Inflammatory macrophage treated with lipopolysaccharide for 4 hours (primary cell): Measurements from ENCODE around the gene ANXA2.
A peak's percentile ranks its signal among the peaks of the same experiment; 100 is the strongest.
"Not testable (repeated sequence)": the region's sequence is repeated elsewhere in the genome, so short reads cannot be mapped to it uniquely, and the experiment has no call there.

Source experiments
- DNase-seq: peaks from one replicate; pipeline ENCODE4 v3.0.0-alpha.2; 2020

Gene ANXA2

DNA sequence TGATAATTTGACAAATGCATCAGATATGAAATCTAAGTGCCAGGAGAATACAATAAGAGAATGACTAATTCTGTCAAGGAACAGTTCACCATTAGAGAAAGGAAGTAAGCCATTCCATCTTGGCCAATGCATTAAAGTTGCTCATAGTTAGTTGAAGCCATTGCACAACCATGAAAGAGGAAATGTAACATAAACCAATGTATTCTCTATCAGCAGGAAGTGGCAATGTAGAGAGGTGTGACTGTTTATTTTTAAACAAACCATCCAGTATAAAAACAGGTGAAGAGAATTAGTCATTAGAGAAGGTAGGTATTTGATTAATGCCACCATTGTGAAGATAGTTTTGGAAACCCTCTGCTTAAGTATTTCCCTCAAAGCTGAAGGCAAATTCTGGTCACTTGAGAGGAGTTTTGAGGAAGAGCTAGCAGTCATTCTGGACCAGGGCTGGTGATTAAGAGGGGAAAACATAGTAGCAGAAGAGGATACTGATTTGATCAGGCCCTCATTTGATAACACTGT, 10.7 kb upstream of the ANXA2 start:
- DNase-seq = peak; percentile 97

DNA sequence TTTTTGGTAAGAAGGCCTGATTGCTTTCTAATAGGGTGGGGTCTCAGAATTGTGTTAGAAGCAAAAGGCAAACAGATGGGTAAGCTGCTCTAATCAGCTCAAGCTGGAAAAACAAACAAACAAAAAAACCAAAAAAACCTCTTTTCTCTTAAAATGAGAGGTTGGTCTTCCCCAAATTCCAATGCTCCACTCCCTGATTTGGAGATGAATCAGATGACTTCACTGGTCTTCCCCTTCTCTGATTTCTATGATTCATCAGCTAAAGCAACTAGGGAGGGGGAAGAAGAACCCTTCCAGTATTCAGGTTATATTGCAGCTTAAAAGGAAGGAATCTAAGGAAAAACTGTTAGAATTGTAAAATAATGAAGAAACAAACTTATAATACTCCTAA, 9.6 kb upstream of the ANXA2 start:
- DNase-seq = peak; percentile 74

DNA sequence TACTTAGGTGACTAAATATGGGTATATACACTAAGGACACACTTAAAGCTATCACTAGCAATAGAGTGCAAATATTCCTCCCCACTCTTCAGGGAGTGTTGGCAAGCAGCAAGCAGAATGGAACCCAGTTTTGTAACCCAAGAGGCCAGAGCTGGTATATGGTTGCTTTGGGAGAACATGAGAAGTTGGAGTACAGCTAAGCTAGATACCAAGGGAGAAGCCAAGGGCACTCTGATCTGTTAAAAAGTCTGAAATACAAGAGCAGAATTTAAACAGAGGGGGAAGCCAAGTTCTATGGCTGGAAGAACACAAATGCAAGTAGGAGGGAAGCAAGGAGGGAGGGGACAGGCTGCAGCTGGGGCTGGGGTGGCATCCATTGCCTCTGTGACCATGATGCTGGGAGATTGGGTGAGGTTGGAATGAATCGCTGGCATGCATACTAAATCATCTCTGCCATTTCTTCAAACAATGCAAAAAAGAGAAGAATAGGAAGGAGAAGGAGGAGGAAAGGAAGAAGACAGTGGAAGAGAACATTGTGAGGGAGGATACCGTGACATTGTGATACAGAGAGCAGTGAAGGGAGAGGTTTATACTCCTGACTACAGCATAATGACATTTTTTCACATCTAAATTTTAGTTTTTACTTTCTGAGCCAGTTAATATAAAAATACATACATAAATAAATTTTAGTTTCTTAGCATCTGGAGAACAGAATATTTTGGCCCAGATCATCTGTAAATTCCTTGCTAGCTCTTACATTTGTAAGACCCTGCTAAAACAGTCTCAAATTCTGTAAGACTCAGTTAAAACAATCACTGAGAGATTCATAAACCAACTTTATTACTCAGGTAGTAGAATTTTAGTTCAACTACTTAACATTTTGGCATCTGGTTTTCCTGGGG, 9.0 kb upstream of the ANXA2 start:
- DNase-seq = no peak

DNA sequence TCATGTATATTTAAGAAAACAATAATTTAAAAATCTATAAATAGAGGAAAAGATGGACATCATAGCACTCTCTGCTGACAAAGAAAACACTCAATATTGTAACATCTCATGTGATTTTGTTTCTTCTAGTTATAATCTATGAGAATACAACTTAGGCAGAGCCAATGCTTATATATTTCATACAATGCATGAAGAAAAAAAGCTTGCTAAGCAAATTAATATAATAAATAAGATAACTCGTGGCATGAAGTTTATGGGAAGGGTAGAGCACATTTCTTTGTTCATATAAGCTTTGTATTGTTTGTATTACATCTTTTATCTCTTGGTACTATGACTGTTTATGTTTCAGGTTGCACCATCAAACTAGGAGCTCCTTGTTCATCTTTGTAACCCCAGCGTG, 7.6 kb upstream of the ANXA2 start:
- no peak for DNase-seq

DNA sequence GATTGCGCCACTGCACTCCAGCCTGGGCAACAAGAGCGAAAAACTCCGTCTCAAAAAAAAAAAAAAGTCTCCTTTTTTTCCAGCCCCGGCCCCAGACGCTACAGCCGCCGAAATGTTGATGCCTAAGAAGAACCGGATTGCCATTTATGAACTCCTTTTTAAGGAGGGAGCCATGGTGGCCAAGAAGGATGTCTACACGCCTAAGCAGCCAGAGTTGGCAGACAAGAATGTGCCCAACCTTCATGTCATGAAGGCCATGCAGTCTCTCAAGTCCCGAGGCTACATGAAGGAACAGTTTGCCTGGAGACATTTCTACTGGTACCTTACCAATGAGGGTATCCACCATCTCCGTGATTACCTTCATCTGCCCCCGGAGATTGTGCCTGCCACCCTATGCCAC, 6.6 kb upstream of the ANXA2 start:
- not testable (repeated sequence) for DNase-seq

DNA sequence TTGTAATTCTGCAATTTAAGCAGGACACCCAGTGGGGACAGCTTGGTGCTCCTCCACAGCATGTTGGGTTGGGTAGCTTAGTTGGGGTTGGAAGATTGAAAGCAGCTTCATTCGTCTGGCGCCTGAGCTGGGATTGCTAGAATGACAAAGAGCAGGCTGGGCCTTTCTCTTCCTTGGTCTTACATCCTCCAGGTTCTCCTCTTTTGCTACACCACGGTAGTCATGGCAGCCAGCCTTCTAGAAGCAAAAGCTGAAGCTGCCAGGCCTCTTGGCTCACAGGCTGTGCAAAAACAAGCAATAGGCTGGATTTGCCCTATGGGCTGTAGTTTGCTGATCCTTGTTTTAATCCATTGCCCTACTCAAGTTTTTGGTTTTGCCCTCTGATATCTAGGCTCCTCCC, 3.2 kb upstream of the ANXA2 start:
- no peak for DNase-seq

DNA sequence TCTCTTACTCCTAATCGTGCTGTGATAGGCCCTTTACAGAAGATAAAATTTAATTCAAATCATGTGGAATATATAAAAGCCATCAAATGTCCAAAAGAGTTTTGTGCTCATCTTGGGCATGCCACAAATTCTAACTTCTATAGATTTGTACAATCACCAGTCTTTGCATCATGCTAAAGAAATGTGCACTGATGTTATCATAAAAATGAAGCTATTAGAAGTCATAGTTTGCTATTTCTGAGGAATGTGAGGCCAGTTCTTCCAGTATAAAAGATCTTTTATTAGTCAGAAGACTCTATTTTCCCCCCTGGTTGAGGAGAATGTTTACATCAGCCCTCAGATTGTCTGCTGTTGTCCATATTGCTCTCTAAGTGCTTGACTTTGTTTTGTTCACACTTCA, 2.1 kb upstream of the ANXA2 start:
- DNase-seq = no peak

DNA sequence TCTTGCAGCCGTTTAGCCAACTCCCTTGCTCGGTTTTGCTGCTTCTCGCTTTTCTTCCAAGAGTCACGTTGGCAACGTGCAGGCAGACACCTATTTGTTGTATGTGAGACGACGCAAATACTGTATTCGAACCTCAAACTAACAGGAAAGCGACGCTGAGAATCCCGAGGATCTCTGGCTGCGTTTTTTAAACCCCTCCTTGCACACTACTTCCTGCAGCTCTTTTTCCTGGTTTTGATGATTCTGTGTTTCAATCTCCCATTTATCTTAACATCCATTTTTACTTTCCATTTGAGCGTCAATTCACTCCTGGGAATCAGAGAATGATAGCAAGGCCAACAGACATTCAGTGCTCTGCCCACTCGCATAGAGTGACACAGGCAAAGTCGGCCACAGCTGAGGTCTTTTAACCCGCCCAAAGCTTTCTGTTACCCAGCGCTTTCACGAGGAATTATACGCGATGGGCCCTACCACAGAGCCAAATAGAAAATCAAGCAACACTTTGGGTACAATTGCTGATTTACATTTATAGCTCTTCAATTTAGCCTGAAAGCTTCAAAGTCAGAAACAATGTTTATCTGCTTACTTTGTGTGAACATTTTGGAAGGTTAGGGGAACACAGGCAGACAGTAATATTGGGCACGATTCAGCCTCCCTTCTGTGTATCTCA, 1.6 kb upstream of the ANXA2 start:
- DNase-seq = no peak

DNA sequence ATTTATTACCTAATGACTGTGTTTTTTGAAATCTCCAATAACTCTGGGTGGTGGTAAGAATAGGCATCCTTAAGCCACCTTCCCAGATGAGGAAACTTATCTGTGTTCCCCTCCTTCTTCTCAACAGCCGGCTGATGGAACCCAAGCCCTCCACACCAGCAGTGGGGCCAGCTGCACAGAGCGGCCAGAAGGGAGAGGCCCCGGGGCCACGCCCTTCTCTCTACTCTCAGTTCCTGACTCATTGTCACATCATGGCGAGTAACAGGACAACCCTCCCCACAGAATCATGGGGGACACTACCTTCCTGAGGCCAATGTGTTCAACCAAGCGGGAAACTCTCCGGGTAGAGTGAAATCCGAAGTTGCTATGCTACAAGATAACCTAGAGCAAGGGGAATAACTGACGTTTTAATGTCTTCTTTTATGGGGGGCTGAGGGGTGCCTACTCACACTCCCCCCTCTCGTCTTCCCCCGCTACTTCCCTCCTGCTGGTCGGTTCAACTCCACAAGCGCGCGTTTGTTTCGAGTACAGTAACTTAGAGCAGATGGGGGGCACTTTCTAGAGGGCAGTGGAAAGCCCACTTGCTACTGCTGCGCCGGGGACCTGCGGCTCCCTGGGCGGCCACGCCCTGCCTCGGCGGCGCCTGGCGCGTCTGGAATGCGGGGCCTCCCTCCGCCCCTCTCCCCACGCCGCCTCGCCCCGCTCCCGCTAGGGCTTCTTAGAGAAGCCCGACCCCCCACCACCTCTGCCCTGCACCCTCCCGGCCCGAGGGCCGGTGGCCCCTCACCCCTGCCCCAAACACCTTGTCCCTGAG, 621 bp downstream of the ANXA2 start:
- DNase-seq = peak; percentile 90

DNA sequence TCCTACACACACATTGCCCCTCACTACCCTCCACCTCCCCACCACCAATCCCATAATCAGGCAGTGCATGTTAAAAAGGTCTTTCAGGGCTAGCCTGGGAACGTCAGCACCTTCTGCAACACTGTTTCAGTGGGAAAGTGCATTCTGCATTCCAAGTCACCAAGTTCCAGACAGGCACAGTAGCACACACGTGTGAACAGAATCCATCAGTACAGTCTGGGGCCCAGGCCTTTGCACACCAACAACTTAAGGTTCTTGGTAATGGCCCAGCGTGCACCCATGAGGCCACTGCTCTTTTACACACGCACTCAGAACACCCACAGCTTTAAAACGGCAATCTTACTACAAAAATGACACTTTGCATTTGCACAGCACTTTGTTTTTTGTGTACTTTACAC, 1.2 kb downstream of the ANXA2 start:
- peak; percentile 1 for DNase-seq

DNA sequence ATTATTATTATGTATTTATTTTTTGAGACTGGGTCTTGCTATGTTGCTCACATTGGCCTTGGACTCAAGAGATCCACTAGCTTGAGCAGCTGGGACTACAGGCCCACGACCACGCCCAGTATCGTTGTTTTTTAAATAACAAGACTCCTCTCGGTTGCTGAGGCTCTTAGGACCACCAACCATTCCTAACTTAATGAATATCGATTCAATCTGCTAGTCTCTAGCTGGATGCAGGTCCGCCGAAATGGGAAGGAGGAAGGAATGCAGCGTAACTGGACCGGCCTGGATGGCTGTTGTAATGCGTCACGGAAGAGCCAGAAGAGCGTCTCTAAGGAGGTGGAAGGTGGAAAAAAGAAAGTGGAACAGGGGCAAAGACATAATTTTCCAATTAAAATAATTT, 1.7 kb downstream of the ANXA2 start:
- peak; percentile 42 for DNase-seq

DNA sequence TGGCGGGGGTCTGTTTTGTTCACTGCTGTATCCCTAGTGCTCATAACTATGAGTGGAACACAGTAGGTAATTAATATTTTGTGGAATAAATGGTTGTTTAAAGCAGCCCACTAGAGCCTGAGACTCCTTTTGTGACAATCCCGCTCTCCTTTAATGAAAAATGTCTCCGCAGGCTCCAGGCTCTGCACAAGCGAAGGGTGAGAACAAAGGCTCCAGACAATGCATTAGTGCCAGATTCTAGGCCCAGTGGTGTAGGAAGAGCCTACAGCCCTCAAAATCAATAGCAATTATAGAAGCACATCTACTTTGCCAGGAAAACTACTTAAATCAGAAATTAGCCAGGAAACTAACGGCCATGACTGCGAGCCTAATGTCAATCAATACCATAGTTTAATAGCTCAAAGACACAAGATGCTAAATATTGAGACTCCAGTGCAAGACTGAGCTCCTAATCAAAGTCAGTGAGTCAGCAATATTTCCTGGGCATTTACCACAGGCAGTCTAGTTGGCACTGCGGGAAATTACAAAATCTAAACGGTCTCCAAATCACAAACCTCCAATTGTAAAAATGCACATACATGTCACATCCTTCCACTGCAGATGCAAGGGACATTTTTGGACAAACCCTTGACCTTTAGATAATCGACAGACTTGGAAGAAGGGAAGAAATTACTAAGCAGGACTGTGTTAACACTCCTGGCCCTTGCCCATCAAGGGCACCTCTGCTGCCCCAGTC, 2.3 kb downstream of the ANXA2 start:
- DNase-seq = peak; percentile 60

DNA sequence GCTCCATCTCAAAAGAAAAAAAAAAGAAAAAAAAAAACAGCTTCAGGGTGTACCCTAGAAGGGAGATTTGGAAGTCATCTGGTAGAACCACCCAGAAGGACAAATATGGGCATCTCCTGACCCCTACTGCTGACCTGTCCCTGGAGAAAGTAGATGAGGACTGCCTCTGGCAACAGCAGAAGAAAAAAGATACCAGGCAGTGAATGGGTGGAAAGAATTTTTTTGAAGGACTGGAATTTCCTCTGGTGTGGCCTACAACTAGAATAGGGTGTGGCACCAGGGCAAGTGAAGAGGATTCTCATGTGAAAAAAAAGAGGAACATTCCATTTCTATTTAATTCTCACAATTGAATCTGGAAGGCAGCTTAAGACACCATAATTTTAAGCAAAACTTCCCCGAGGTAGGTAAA, 3.1 kb downstream of the ANXA2 start:
- peak; percentile 77 for DNase-seq

DNA sequence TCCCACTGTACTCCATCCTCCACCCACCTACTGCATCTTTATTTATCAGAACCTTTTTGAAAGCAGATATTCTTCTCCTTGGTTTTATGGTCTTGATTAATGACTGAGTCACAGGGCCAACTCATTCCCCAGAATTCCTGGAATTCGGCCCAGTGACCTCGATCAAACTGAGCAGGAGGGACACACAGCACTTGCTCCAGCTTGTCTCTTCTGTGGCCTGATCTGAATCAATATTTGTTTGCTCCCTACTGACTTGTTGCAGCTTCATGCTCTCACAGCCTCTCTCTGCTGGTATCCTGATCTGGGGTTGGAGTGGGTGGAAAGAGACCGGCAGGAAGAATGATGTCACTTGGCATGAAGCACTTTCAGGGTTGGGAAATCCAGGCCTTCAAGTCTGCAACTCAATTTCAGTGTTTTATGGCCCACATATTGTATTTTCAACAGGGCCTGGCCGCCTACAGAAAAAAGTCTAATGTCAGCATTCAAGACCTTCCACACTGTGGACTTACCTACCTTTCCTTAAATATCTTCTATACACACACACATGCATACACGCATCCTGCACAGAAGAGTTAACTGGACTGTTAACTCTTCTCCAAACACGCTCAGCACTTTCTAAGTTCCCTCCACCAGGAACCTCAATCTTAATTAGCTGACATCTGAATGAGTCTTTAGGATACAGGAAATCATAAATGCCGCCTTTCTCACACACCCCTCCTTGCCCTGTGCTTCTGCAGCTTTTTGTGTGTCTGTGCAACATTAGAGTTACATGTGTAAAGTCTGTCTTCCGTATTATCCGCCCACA, 4.6 kb downstream of the ANXA2 start:
- peak; percentile 96 for DNase-seq

DNA sequence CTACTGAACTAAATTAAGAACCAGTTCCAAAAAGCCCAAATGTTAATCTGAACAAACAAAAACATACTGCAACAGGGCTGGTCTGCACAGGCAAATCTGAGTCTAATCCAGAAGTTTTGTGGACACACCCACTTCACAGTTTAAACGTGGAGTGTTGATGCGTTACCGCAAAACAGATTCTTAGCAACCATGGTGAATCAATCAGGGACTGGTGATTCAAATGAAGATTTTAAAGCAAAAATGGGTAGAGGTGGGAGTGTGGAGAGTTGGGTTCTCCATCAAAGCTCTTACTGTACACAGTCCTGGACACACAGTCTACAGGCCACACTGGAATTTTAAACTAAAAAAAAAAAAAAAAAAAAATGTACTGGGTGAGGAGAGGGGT, 5.2 kb downstream of the ANXA2 start:
- peak; percentile 70 for DNase-seq

DNA sequence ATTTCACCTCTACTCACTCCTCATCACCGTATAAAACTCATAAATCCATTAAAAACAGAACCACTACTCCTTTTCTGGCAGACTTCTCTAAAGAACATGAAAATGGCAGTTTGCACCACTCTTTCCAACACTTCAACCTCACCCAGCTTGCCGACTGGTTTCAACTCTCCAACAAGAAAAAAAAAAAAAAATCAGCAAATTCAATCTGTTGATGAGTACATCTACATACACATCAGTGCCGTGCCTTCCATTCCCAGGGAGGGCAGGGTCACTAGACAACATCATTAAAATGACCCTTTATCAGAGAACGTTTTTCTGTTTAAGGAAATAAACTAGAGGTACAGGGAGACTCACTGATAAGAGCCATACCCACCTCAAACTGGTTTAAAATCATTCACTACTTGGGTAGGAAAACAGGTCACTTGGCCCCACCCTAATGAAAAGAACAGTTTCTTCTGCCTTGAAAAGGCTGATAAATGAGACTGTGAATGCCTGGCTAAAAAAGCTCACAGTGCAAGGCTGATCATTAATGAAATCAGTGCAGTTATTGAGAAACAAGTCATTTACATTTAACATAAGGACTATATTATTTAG, 6.0 kb downstream of the ANXA2 start:
- DNase-seq = no peak

DNA sequence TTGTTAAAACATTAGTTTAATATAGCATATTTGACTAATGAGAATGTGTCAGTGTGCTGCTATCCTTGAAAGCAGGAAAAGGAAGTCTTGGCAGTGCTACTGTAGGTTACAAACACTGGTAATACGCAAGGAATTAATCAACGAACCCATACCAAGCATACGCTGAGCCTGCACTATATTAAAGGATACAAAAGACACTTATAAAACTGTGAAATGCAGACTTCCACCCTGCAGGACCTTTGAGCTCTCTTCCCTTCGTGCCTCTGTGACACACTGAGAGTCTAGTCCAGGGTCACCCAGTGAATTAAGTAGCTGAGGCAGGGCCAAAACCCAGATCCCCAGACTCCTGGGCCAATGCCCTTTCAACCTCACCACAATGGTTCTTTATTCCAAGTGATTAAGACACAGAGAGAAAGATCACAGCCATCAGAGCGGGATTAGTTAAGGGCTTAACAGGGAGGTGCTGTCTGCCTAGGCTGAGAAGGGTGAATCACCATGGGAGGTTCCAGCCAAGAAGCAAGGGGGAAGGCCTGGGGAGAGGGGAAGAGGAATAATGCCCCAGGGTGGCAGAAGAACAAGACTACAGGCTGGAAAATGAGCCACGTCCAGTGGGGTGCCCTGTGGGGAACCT, 6.8 kb downstream of the ANXA2 start:
- DNase-seq = peak; percentile 87

DNA sequence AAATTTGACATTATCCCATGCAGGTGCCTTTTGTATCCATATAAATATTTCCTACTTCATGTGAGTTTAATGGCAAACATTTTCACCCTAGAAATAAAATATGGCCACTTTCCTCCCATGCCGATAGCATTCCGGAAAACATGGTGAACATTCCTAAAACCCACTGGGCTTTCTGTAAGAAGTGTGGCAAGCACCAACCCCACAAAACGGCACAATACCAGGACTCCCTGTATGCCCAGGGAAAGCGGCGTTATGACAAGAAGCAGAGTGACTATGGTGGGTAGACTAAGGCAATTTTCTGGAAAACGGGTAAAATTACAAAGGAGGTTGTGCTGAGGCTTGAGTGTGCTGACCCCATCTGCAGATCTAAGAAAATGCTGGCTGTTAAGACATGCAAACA, 7.6 kb downstream of the ANXA2 start:
- no peak for DNase-seq

DNA sequence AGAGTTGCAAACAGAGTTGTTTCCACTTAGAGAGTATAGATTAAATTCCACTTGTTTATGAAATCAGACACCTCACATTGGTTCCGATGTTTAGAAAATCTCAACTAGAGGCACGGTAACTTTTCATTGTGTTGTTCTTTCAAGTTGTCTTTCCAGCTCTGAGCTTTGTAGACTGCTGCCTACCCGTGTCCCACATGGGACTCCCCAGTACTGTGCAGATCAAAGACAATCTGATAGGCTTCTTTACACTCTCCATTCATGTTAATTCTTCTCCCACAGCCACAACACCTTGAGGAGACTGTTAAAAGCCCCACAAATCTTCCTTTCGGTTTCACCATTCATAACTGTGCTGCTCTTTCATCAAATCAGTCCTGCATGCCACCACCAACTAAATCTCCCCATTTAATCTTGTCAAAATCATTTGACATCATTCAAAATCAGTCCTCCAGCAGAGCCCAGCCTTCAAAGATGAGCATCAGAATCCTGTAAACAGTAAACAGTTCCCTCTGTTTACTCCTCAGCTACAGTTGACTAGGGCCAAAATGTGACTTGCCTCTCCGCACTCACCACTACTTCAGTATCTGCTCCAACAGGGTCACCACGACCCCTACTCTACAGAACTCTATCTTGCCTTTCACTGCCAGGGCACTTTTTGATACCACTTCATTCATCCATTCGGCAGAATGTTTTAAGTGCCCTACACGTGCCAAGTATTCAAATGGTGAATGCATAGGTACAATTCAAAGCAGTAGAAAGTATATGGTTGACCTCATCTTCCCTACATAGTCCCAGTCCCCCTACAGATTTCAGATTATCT, 8.3 kb downstream of the ANXA2 start:
- peak; percentile 16 for DNase-seq

DNA sequence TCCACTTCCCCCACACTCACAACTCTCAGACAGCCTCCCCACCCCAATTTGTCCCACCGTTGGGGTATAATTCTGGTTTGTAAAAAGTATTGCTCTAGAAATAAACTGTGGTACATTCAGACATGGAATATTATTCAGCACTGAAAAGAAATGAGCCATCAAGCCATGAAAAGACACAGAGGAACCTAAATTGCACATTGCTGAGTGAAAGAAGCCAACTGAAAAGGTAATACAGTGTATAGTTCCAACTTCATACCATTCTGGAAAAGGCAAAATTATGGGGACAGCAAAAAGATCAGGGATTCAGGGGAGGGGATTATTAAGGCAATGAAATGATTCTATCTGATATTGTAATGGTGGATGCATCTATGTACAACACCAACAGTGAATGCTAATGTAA, 10.5 kb downstream of the ANXA2 start:
- DNase-seq = no peak
